Hepatocyte (in vitro differentiated cells): ENCODE measurements around the gene CDCA8. TPM values are rescaled to one million over a fixed set of nuclear protein-coding genes. Genes with fewer than 3 reads are reported as not detected.

Experiments used
- DNase-seq: peaks from one replicate; pipeline ENCODE4 v3.0.0-alpha.2; 2016; ENCODE audit warnings: low spot score
- H2AFZ ChIP-seq: fragments of 200-600 bp; sonication (generic); 2 replicates; pipeline ENCODE4 v1.6.0; 2016; ENCODE audit warnings: antibody characterized with exemption, mild to moderate bottlenecking
- H3K27ac ChIP-seq: fragments of 200-600 bp; sonication (generic); 2 replicates; pipeline ENCODE4 v1.5.1; 2016; ENCODE audit warnings: mild to moderate bottlenecking
- H3K27me3 ChIP-seq: fragments of 200-600 bp; sonication (generic); 2 replicates; pipeline ENCODE4 v1.6.1; 2016
- H3K36me3 ChIP-seq: fragments of 200-600 bp; sonication (generic); replicated peaks from 2 replicates; pipeline ENCODE4 v1.5.1; 2016; ENCODE audit warnings: low read depth; ENCODE audit not compliant: insufficient read depth
- H3K4me1 ChIP-seq: fragments of 200-600 bp; sonication (generic); 2 replicates; pipeline ENCODE4 v1.5.1; 2016; ENCODE audit warnings: mild to moderate bottlenecking, moderate library complexity; ENCODE audit not compliant: insufficient read depth
- H3K4me2 ChIP-seq: fragments of 200-600 bp; sonication (generic); 2 replicates; pipeline ENCODE4 v1.6.0; 2016
- H3K4me3 ChIP-seq: fragments of 200-600 bp; sonication (generic); 2 replicates; pipeline ENCODE4 v1.5.1; 2016; ENCODE audit warnings: mild to moderate bottlenecking
- H3K79me2 ChIP-seq: fragments of 200-600 bp; sonication (generic); 2 replicates; pipeline ENCODE4 v1.6.0; 2017; ENCODE audit warnings: mild to moderate bottlenecking
- H3K9me2 ChIP-seq: fragments of 200-600 bp; sonication (generic); replicated peaks from 2 replicates; pipeline ENCODE4 v1.6.0; 2017; ENCODE audit warnings: mild to moderate bottlenecking; ENCODE audit not compliant: insufficient read depth
- H3K9me3 ChIP-seq: fragments of 200-600 bp; sonication (generic); 2 replicates; pipeline ENCODE4 v1.5.1; 2016; ENCODE audit warnings: low read depth, mild to moderate bottlenecking
- H4K20me1 ChIP-seq: fragments of 200-600 bp; sonication (generic); 2 replicates; pipeline ENCODE4 v1.6.0; 2016; ENCODE audit warnings: mild to moderate bottlenecking; ENCODE audit not compliant: insufficient read depth, poor library complexity, severe bottlenecking
- CTCF ChIP-seq: fragments of 200-600 bp; sonication (generic); IDR thresholded peaks from 2 replicates; pipeline ENCODE4 v1.5.1; 2016; ENCODE audit warnings: antibody characterized with exemption, mild to moderate bottlenecking; ENCODE audit not compliant: poor library complexity
- EZH2 ChIP-seq: fragments of 200-600 bp; sonication (generic); IDR thresholded peaks from 2 replicates; pipeline ENCODE4 v1.6.1; 2016; ENCODE audit warnings: antibody characterized with exemption, mild to moderate bottlenecking, borderline replicate concordance
- EZH2phosphoT487 ChIP-seq: fragments of 200-600 bp; sonication (generic); IDR thresholded peaks from one replicate; pipeline ENCODE4 v1.6.1; 2018; ENCODE audit warnings: antibody characterized with exemption, mild to moderate bottlenecking, low read depth, moderate library complexity; ENCODE audit not compliant: unreplicated experiment, severe bottlenecking
- whole genome bisulfite sequencing: methylation state at CpG from one replicate; pipeline ENCODE4 v1.1.6; 2016; ENCODE audit warnings: low lambda C conversion rate; ENCODE audit errors: missing lambda C conversion rate; 5-methylcytosine and 5-hydroxymethylcytosine counted together
- polyA plus RNA-seq: library from polyadenylated mRNA; unstranded; fragments of >200 nt; fragmentation: Nextera tagmentation; extraction: Ambion mirVana; gene quantifications from 2 replicates; pipeline ENCODE4 v1.2.1, GENCODE V29; 2016
- total RNA-seq: library from RNA; depleted of rRNA; stranded (reverse); fragments of >200 nt; gene quantifications from 2 replicates; pipeline ENCODE4 v1.2.3, GENCODE V29; 2014

CDCA8 gene
- total and polyA plus RNA-seq, 2 experiments from 2014 or later = 4.3 to 5.4 TPM

- TF ChIP-seq EZH2phosphoT487 (no peak), CTCF (no peak), EZH2 (no peak)
- Histone ChIP-seq H3K9me2 (no peaks in the 10 kb centered on the region), H4K20me1 (no peaks in the 10 kb centered on the region), H3K9me3 (no peaks in the 10 kb centered on the region), H3K27me3 (no peaks in the 10 kb centered on the region), H2AFZ (no peak overlapping the region), H3K27ac (no peak overlapping the region), H3K4me3 (no peak overlapping the region), H3K79me2 (no peaks in the 10 kb centered on the region), H3K4me1 (no peaks in the 10 kb centered on the region), H3K36me3 (no peaks in the 10 kb centered on the region), H3K4me2 (no peak overlapping the region)
- DNase-seq = no peak
- 86% methylated on average over 5 of the region's 5 CpGs for WGBS
Observed at GRCh38 chr1:37650721-37651120, 41.6 kb upstream of the CDCA8 start.

GRCh38 chr1:37651803-37652202 lies 40.5 kb upstream of the CDCA8 start:
- TF ChIP-seq EZH2phosphoT487 (no peak), EZH2 (no peak), CTCF (no peak)
- WGBS = 67% methylated on average over 10 of the region's 10 CpGs
- no peak overlapping the region for H3K4me2 ChIP-seq
- H3K9me3 ChIP-seq = no peaks in the 10 kb centered on the region
- H3K27ac ChIP-seq = no peak overlapping the region
- no peaks in the 10 kb centered on the region for H3K4me1 ChIP-seq
- no peaks in the 10 kb centered on the region for H3K36me3 ChIP-seq
- no peaks in the 10 kb centered on the region for H3K79me2 ChIP-seq
- DNase-seq = no peak
- H2AFZ ChIP-seq = no peak overlapping the region
- no peaks in the 10 kb centered on the region for H3K9me2 ChIP-seq
- no peaks in the 10 kb centered on the region for H3K27me3 ChIP-seq
- no peak overlapping the region for H3K4me3 ChIP-seq
- H4K20me1 ChIP-seq = no peaks in the 10 kb centered on the region

GRCh38 chr1:37652976-37653375 lies 39.3 kb upstream of the CDCA8 start:
- DNase-seq = no peak
- Histone ChIP-seq H3K4me1 (no peaks in the 10 kb centered on the region), H4K20me1 (no peaks in the 10 kb centered on the region), H3K36me3 (no peaks in the 10 kb centered on the region), H3K9me3 (no peaks in the 10 kb centered on the region), H2AFZ (no peak overlapping the region), H3K79me2 (no peaks in the 10 kb centered on the region), H3K4me3 (no peak overlapping the region), H3K4me2 (no peak overlapping the region), H3K27me3 (no peaks in the 10 kb centered on the region), H3K27ac (no peak overlapping the region), H3K9me2 (no peaks in the 10 kb centered on the region)
- WGBS = 31% methylated on average over 2 of the region's 2 CpGs
- no peak for TF ChIP-seq EZH2
- TF ChIP-seq CTCF = no peak
- TF ChIP-seq EZH2phosphoT487 = no peak

- no peaks in the 10 kb centered on the region for H3K36me3 ChIP-seq
- no peak overlapping the region for H3K4me2 ChIP-seq
- no peaks in the 10 kb centered on the region for H3K27me3 ChIP-seq
- TF ChIP-seq EZH2phosphoT487 = no peak
- no peak for TF ChIP-seq CTCF
- TF ChIP-seq EZH2 = no peak
- no peak overlapping the region for H2AFZ ChIP-seq
- no peak overlapping the region for H3K4me3 ChIP-seq
- WGBS = 68% methylated on average over 5 of the region's 5 CpGs
- no peaks in the 10 kb centered on the region for H3K9me2 ChIP-seq
- DNase-seq = no peak
- H3K79me2 ChIP-seq = no peaks in the 10 kb centered on the region
- no peaks in the 10 kb centered on the region for H3K9me3 ChIP-seq
- H3K4me1 ChIP-seq = no peaks in the 10 kb centered on the region
- no peaks in the 10 kb centered on the region for H4K20me1 ChIP-seq
- H3K27ac ChIP-seq = no peak overlapping the region
Observed at GRCh38 chr1:37653906-37654305, 38.4 kb upstream of the CDCA8 start.
